GM18868 (cell line): ENCODE data around the gene DDX27.

ENCODE experiments used
- ATAC-seq: cut with Tn5 transposase; IDR thresholded peaks from one replicate; pipeline ENCODE4 v1.9.1; 2021; ENCODE audit warnings: mild to moderate bottlenecking, moderate library complexity; ENCODE audit not compliant: unreplicated experiment

DDX27 gene

DNA sequence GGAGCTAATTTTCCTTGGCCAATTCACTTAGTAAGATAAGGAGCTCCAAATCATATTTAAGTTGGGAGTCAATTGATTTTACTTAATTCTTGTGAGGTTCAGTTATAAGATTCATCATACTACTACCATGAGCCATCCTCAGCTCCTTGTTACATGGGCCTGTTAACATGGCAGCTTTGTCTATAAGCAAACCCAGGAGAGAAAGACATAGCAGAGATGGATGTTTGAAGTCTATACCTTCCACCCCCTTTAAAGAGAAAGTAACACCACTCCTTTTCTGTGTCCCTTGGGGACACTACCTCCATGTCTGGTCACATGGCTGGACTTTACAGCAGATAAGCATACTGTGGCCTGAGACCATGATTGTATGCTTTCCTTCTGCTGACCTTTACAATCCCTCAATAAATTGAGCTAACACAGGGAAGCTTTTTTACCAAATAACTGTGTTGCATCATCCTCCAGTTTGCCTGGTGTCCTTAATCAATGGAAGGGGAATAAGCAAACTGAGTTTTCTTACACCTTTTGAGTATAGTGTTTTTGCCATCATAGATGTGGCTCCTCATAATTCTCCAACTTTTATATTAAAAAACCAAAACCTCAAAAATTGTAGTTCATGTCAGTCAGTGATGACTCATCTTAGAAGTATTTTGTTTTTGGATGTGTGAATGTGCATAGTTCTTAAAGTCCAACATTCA lies 68.5 kb downstream of the DDX27 start:
- no peak for ATAC-seq

DNA sequence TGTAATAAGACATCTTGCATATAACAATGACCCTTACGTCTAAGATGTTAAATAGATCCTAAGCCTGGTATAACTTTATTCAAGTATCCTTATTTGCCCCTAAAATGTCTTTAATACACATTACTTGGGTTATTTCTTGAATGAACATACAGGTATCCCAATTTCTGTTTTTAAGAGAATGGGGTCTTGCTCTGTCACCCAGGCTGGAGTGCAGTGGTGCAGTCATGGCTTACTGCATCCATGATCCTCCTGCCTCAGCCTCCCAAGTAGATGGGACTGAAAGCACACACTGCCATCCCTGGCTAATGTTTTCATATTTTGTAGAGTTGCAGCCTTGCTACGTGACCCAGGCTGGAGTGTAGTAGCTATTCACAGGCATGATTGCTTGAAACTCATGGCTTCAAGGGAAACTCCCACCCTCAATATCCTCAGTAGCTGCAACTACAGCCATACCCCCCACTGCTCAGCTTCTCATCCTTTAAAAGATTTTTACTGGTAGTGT lies 69.1 kb downstream of the DDX27 start:
- ATAC-seq, result no peak

DNA sequence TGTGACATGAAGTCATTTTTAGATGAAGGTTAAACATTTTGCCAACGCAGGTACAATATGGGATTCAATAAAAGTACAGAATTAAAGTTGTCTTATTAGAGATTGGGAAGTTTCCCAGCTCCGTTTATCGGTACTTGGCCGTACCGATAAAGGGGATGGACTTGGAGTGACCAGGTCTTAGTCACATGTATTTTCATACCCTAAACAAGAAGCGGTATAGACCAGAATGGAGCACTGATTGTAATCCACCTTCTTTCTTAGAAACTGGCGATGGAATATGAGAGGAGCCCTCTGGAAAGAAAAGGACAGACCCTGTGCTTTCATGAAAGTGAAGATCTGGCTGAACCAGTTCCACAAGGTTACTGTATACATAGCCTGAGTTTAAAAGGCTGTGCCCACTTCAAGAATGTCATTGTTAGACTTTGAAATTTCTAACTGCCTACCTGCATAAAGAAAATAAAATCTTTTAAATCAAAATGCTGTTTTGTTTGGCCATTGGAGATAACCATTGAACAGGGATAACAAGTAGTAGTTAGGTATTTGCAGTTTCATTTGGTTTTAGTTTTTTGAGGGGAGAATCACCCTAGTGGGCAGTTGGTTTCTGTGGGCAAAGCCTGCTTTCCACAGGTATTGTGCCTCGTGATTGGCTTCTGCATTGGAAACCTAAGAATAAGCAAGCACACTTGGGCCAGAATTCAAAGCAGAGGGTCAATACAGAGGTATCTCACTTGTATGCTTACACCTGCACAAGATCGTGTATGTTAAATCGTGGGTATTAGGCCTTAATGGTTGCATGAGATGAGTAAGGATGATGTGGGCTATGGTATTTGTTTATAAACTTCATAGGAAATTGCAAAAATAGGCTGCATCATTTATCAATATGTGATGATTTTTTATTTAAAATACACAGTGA lies 69.8 kb downstream of the DDX27 start:
- ATAC-seq, result no peak

DNA sequence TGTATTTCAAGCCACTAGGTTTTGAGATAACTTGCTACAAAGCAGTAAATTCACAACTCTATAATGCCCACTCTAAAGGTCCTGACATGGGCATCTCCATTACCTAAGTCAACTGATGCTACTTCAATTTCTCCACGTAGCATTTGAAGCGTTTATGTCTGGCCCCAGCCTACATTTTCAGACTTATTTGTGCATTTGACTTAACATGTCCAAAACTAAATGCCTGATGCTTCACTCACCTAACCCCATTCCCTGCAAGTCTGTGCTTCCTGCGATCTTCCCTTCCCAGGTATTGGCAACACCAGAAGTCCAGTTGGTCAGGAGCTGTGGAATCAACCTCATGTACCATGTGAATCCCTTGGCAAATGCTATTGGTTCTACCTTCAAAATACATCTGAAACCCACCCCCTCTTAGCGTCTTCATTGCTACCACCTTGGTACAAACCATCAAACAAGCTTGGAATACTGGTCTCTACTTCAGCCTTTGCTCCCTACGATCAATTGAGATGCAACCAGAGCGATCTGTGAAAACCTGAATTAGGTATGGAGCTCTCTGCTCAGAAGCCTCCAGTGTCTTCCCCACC lies 71.5 kb downstream of the DDX27 start:
- no peak for ATAC-seq

- ATAC-seq, result no peak
These were observed 72.0 kb downstream of the DDX27 start for GRCh38 chr20:49291200-49291599.

- ATAC-seq, result no peak
These were observed 72.8 kb downstream of the DDX27 start for GRCh38 chr20:49292010-49292409.

DNA sequence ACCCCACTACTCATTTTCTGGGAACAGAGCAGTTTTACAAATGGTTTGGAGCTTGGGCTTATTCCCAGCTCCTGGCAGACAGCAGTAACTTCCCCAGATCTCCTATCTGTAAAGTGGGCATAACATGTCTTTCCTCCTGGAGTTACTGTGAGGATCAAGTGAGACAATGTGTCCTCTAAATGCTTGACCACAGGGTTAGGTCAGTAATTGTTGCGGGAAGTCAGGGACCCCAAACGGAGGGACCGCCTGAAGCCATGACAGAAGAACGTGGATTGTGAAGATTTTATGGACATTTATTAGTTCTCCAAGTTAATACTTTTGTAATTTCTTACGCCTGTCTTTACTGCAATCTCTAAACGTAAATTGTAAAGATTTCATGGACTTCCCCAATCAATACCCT lies 73.9 kb downstream of the DDX27 start:
- ATAC-seq, result no peak
